GM12878 (cell line): ENCODE results near the gene SCNN1G. TPM values are rescaled to one million over a fixed set of nuclear protein-coding genes. Genes with fewer than 3 reads are reported as not detected.

Experiments used
- ATAC-seq: fragments of 200-7000 bp; cut with Tn5 transposase; 3 replicates; pipeline ENCODE4 v1.9.1; 2020; ENCODE audit warnings: mild to moderate bottlenecking, moderate library complexity
- BruUV-seq: library from RNA; stranded (reverse); fragments of 400-500 nt; replicated peaks from 2 replicates; lab custom pipeline; 2021; lab: Mats Ljungman, UMichigan
- CTCF ChIA-PET: fragments of 300-600 bp; sonication (Branson Sonifier 250); formaldehyde crosslinking; extraction: SDS; loops from one replicate; lab custom pipeline; 2021; ENCODE audit warnings: inconsistent platforms; lab: Yijun Ruan, JAX
- POLR2A ChIA-PET: fragments of 350-600 bp; formaldehyde crosslinking; extraction: SDS; loops from one replicate; lab custom pipeline; 2021; ENCODE audit warnings: inconsistent platforms; lab: Charles Lee
- RAD21 ChIA-PET: fragments of 300-600 bp; sonication (Branson Sonifier 250); formaldehyde crosslinking; loops from one replicate; lab custom pipeline; 2023; ENCODE audit warnings: antibody characterized with exemption; ENCODE audit not compliant: unreplicated experiment; lab: Charles Lee
- SMC1A ChIA-PET: fragments of 300-600 bp; sonication (Branson Sonifier 250); formaldehyde crosslinking; loops from one replicate; lab custom pipeline; 2023; ENCODE audit not compliant: unreplicated experiment, uncharacterized antibody; lab: Charles Lee
- DNase-seq: peaks from one replicate; pipeline ENCODE4 v3.0.0-alpha.2; 2011; ENCODE audit warnings: low read depth, low spot score
- FAIRE-seq: peaks from 3 replicates; lab custom pipeline; 2011; peaks lifted over from hg19 to GRCh38; lab: Jason Lieb, UNC
- H2AFZ ChIP-seq: 2 replicates; pipeline ENCODE4 v1.6.0; 2011; ENCODE audit warnings: low read depth, low read length, control low read depth; ENCODE audit not compliant: control insufficient read depth
- H3K27ac ChIP-seq: 2 replicates; pipeline ENCODE4 v1.5.1; 2011; ENCODE audit warnings: control low read depth; ENCODE audit not compliant: control insufficient read depth, insufficient read depth
- H3K27me3 ChIP-seq, 2 experiments: replicated peaks in 1 of 2; 2 replicates each; pipeline versions ENCODE4 v1.6.0 to v1.6.1; 2011; ENCODE audit warnings: low read length in 1 of 2; ENCODE audit not compliant: control insufficient read depth in 2 of 2, insufficient read depth in 2 of 2
- H3K36me3 ChIP-seq, 2 experiments: 2 replicates each; pipeline ENCODE4 v1.5.1; 2011; ENCODE audit warnings: low read length in 1 of 2; ENCODE audit not compliant: control insufficient read depth in 2 of 2, insufficient read depth in 2 of 2
- H3K4me1 ChIP-seq: 2 replicates; pipeline ENCODE4 v1.6.1; 2011; ENCODE audit warnings: mild to moderate bottlenecking, low read length, moderate library complexity, mixed read lengths; ENCODE audit not compliant: control insufficient read depth, insufficient read depth
- H3K4me2 ChIP-seq: 2 replicates; pipeline ENCODE4 v1.6.0; 2011; ENCODE audit warnings: control low read depth; ENCODE audit not compliant: control insufficient read depth, insufficient read depth
- H3K4me3 ChIP-seq: fragments of 200-600 bp; sonication (generic); 2 replicates; pipeline ENCODE4 v1.5.1; 2016
- H3K79me2 ChIP-seq: 2 replicates; pipeline ENCODE4 v1.6.0; 2011; ENCODE audit warnings: low read length; ENCODE audit not compliant: control insufficient read depth, insufficient read depth
- H3K9ac ChIP-seq: 2 replicates; pipeline ENCODE4 v1.8.0; 2011; ENCODE audit warnings: low read length, control low read depth, mixed read lengths; ENCODE audit not compliant: control insufficient read depth, insufficient read depth
- H3K9me3 ChIP-seq: replicated peaks from 3 replicates; pipeline ENCODE4 v1.5.1; 2011; ENCODE audit warnings: mild to moderate bottlenecking, low read length; ENCODE audit not compliant: control insufficient read depth, insufficient read depth
- H4K20me1 ChIP-seq: 2 replicates; pipeline ENCODE4 v1.6.0; 2011; ENCODE audit not compliant: control insufficient read depth, insufficient read depth
- ASH2L ChIP-seq: fragments of 300-600, 200-600 bp; sonication (generic); IDR thresholded peaks from 2 replicates; pipeline ENCODE4 v1.6.1; 2017; ENCODE audit warnings: low read depth, mild to moderate bottlenecking, borderline replicate concordance
- CBFB ChIP-seq: IDR thresholded peaks from 2 replicates; pipeline ENCODE4 v1.6.1; 2016; ENCODE audit warnings: antibody characterized with exemption, low read depth
- CREM ChIP-seq: IDR thresholded peaks from 2 replicates; pipeline ENCODE4 v1.6.1; 2014; ENCODE audit warnings: antibody characterized with exemption, low read depth
- EZH2 ChIP-seq: IDR thresholded peaks from 2 replicates; pipeline ENCODE4 v1.6.1; 2012; ENCODE audit warnings: low read depth, mild to moderate bottlenecking, control low read depth, inconsistent platforms, low read length, borderline replicate concordance; ENCODE audit not compliant: control insufficient read depth
- HDAC6 ChIP-seq: fragments of 200-600 bp; sonication (generic); IDR thresholded peaks from one replicate; pipeline ENCODE4 v1.8.0; 2017; ENCODE audit warnings: antibody characterized with exemption; ENCODE audit not compliant: unreplicated experiment
- MTA2 ChIP-seq: fragments of 450-650 bp; IDR thresholded peaks from 2 replicates; pipeline ENCODE4 v1.6.1; 2016; ENCODE audit warnings: low read depth, mild to moderate bottlenecking, moderate library complexity
- NFYA ChIP-seq: IDR thresholded peaks from 2 replicates; pipeline ENCODE4 v1.6.1; 2011; ENCODE audit warnings: low read depth, mild to moderate bottlenecking, low read length, improper control_type of control experiment, borderline replicate concordance
- RAD21 ChIP-seq: IDR thresholded peaks from 2 replicates; pipeline ENCODE4 v1.6.1; 2011; ENCODE audit warnings: mild to moderate bottlenecking, low read depth, low read length, moderate library complexity; ENCODE audit not compliant: insufficient read depth
- YY1 ChIP-seq: IDR thresholded peaks from 2 replicates; pipeline ENCODE4 v1.6.1; 2011; ENCODE audit warnings: low read depth, mild to moderate bottlenecking, low read length
- WGBS: methylation state at CpG from one replicate; pipeline ENCODE4 v1.1.6; 2016; ENCODE audit warnings: low lambda C conversion rate; ENCODE audit not compliant: insufficient replicate concordance, insufficient coverage; ENCODE audit errors: missing lambda C conversion rate; 5-methylcytosine and 5-hydroxymethylcytosine counted together
- in situ Hi-C: fragments of 300-500 bp; cut with MboI; formaldehyde crosslinking; loops from 9 replicates; pipeline ENCODE4 v1.14.3; 2018; ENCODE audit warnings: mixed read lengths
- intact Hi-C: fragments of 100-400 bp; cut with micrococcal nuclease; formaldehyde crosslinking; loops from one replicate; pipeline ENCODE4 v1.14.2; 2022; ENCODE audit not compliant: unreplicated experiment
- polyA plus RNA-seq, 11 experiments: library from polyadenylated mRNA; depleted of rRNA in 4 of 11; unstranded in 6 of 11; stranded (reverse) in 5 of 11; fragments of >200 nt; fragmentation: Nextera tagmentation in 4 of 11; fragmentation: Illumina TruSeq in 1 of 11; extraction: Ambion mirVana in 4 of 11; extraction: Trizol in 1 of 11; gene quantifications; 1 replicate in 1 of 11; 2 replicates in 10 of 11; pipeline versions ENCODE4 v1.2.1 to v1.2.3, GENCODE V29; 2011 to 2016; ENCODE audit warnings: inconsistent platforms in 2 of 11, missing spikeins in 2 of 11, low read depth in 1 of 11
- total RNA-seq, 4 experiments: library from RNA; depleted of rRNA in 3 of 4; stranded (reverse); fragments of >200 nt in 3 of 4; fragmentation: Illumina TruSeq in 1 of 4; extraction: Trizol in 1 of 4; gene quantifications; 2 replicates each; pipeline versions ENCODE4 v1.2.1 to v1.2.3, GENCODE V29; 2013 to 2021
- TF ChIP-seq, protein P1 (sequence below): fragments of 450-650 bp; formaldehyde crosslinking; IDR thresholded peaks from 2 replicates; pipeline ENCODE4 v1.4.0; 2022; ENCODE audit warnings: mild to moderate bottlenecking, moderate library complexity
- TF ChIP-seq, protein P2 (sequence below): fragments of 450-650 bp; formaldehyde crosslinking; IDR thresholded peaks from 2 replicates; pipeline ENCODE4 v1.4.0; 2020; ENCODE audit warnings: mild to moderate bottlenecking, moderate library complexity

The SCNN1G gene
- total and polyA plus RNA-seq, 10 of the 15 experiments (the other 5 are each of a cell fraction or from before 2014, with no cell fraction given) = 0.04 to 0.86 (median 0.08) TPM; not detected in 5

GRCh38 chr16:23209606-23210005 is 27.1 kb downstream of the SCNN1G start (continued):
- TF ChIP-seq ASH2L = no peak
- TF ChIP-seq, protein P1, sequence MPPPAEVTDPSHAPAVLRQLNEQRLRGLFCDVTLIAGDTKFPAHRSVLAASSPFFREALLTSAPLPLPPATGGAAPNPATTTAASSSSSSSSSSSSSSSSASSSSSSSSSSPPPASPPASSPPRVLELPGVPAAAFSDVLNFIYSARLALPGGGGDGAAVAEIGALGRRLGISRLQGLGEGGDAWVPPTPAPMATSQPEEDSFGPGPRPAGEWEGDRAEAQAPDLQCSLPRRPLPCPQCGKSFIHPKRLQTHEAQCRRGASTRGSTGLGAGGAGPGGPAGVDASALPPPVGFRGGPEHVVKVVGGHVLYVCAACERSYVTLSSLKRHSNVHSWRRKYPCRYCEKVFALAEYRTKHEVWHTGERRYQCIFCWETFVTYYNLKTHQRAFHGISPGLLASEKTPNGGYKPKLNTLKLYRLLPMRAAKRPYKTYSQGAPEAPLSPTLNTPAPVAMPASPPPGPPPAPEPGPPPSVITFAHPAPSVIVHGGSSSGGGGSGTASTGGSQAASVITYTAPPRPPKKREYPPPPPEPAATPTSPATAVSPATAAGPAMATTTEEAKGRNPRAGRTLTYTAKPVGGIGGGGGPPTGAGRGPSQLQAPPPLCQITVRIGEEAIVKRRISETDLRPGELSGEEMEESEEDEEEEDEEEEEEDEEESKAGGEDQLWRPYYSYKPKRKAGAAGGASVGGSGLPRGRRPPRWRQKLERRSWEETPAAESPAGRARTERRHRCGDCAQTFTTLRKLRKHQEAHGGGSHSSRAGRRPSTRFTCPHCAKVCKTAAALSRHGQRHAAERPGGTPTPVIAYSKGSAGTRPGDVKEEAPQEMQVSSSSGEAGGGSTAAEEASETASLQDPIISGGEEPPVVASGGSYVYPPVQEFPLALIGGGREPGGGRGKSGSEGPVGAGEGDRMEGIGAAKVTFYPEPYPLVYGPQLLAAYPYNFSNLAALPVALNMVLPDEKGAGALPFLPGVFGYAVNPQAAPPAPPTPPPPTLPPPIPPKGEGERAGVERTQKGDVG (CRISPR knock-in tag) = no peak

GRCh38 chr16:23213831-23214230 is 31.3 kb downstream of the SCNN1G start:
- DNase-seq (no peak), ATAC-seq (no peak), FAIRE-seq (no peak)
- Histone ChIP-seq H3K36me3 (no peaks in the 10 kb centered on the region), H3K79me2 (no peaks in the 10 kb centered on the region), H3K4me1 (no peaks in the 10 kb centered on the region), H3K27ac (no peak overlapping the region), H3K4me3 (no peak overlapping the region), H3K9me3 (no peaks in the 10 kb centered on the region), H3K4me2 (no peak overlapping the region), H4K20me1 (no peaks in the 10 kb centered on the region), H3K9ac (no peak overlapping the region), H2AFZ (no peak overlapping the region), H3K27me3 (no peaks in the 10 kb centered on the region)
- ChIA-PET RAD21 (no interaction called here), SMC1A (no interaction called here), CTCF (no interaction called here), POLR2A (no interaction called here)
- no TSS peak for BruUV-seq
- in situ Hi-C loops = no loop called here
- intact Hi-C loops = no loop called here
- 32% methylated on average over 3 of the region's 3 CpGs for WGBS
- TF ChIP-seq RAD21 (no peak), YY1 (no peak), NFYA (no peak), HDAC6 (no peak), MTA2 (no peak), CREM (no peak), EZH2 (no peak), CBFB (no peak)
- TF ChIP-seq, protein P2, sequence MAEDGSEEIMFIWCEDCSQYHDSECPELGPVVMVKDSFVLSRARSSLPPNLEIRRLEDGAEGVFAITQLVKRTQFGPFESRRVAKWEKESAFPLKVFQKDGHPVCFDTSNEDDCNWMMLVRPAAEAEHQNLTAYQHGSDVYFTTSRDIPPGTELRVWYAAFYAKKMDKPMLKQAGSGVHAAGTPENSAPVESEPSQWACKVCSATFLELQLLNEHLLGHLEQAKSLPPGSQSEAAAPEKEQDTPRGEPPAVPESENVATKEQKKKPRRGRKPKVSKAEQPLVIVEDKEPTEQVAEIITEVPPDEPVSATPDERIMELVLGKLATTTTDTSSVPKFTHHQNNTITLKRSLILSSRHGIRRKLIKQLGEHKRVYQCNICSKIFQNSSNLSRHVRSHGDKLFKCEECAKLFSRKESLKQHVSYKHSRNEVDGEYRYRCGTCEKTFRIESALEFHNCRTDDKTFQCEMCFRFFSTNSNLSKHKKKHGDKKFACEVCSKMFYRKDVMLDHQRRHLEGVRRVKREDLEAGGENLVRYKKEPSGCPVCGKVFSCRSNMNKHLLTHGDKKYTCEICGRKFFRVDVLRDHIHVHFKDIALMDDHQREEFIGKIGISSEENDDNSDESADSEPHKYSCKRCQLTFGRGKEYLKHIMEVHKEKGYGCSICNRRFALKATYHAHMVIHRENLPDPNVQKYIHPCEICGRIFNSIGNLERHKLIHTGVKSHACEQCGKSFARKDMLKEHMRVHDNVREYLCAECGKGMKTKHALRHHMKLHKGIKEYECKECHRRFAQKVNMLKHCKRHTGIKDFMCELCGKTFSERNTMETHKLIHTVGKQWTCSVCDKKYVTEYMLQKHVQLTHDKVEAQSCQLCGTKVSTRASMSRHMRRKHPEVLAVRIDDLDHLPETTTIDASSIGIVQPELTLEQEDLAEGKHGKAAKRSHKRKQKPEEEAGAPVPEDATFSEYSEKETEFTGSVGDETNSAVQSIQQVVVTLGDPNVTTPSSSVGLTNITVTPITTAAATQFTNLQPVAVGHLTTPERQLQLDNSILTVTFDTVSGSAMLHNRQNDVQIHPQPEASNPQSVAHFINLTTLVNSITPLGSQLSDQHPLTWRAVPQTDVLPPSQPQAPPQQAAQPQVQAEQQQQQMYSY (CRISPR knock-in tag) = no peak
